Measurements from ENCODE around the gene HRH2.
"Not testable (repeated sequence)": the region's sequence is repeated elsewhere in the genome, so short reads cannot be mapped to it uniquely, and the experiment has no call there.

HRH2 gene

DNA sequence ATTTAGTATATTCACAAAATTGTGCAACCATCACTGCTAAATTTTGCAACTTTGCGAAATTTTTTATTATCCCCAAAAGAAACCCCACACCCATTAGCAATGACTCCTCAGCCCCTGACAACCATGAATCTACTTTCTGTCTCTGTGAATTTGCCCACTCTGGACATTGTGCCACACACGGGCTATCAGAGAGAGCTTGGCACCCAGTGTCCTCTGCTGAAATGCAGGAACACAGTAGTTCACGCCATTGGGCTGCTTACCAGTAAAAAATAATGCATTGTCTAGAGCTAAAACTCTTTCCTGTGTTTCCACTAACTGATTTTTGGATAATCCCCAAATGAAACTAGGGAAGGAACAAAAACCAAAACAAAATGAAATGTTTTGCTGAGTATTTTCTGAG lies 60.0 kb downstream of the HRH2 start:
- DNase-seq: no peak

DNA sequence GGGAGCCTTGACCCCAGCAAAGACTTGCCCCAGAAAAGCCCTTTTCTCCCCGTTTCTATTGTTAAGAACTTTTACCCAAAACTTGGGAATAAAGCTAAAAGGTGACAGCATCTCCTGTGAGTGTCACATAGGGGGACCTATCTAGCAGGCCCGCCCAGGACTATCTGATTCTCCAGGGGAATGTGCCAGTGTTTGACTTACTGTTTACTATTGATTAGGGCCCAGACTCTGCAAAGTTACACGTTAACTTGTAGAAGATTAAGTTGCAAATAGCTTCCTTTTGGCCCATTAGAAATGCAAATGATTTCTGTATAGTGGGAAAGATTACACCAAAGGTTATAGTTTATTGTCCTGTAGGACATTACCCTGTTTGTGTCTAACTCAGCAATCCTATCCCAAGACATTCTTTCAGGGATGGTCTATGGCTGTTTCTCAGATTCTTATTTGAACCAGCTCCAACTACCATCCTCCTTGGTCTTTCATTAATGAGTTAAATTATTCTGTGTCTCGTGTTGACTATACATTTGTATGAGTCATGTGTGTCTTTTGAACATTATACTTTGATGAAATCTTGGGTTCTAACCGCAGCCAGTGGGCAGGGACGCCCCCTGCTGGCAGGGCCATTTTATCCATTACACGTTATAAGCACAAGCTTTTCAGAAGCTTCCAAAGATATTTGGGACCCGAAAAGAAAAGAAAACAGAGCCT lies 60.7 kb downstream of the HRH2 start:
- DNase-seq: peak in 1 of 2 experiments; percentile 52

DNA sequence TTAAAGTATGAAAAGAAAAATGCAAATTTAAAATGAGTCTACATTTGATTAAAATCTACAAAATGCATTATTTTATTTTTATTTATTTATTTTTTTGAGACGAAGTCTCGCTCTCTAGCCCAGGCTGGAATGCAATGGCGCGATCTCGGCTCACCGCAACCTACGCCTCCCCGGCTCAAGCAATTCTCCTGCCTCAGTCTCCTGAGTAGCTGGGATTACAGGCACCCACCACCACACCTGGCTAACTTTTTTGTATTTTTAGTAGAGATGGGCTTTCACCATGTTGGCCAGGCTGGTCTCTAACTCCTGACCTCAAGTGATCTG lies 61.2 kb downstream of the HRH2 start:
- DNase-seq: not testable (repeated sequence)

DNA sequence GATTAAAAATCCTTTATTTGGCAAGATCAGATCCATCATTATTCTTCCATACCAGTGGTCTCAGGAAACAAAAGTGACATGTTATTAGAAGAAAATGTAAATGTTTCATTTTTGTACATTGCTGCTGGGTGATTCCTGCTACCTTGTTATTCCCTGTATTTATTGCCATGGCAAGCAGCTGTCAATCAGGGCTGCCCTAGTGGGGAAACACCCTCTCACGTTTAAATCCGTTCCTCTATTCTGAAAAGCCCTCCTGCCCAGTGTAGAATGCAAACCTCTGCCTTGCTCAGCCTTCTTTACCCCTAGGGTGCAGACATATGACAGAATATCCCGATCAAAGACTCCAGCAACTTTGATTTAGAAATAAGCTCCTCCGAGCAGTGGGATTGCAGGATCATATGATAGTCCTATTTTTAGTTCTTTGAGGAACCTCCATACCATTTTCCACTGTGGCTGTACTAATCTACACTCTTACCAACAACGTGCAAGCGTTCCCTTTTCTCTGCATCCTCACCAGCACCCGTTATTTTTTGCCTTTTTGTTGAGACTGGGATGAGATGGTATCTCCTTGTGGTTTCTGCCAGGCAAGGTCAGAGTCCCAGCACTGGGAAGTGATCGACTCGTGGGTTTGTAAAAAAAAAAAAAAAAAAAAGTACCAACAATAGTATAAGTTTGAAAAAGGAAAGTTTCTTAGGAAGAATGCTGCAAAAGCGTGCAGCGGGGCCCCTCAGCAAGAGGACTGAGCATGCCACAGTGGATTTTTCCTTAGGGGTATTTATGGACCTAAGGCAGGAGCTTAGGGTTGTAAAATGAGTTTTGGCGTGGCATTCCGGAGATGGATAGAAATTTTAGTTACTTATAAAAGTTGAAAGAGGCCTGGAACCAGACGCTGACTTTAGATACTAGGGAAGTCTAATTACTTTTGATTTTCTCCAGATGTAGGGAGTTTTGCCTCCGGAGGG lies 66.7 kb downstream of the HRH2 start:
- DNase-seq: no peak

DNA sequence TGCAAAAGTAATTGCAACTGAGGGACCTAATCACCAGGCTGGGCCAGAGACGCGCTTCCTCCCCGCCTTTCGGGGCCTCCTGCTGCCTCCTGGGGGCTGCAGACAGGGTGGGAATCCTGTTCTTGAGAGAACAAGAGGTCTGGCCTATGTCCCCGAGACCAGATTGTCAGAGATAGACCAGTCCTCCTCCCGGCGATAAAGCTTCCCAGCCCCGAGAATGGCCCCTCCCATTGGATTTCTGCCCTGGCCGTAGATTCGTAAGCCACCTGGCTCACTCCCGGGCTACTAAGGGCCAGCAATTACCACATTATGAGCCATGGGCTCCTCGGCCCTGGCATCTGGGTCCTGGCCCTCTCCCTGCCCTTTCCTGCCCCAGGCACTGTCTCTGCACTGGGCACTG lies 70.4 kb downstream of the HRH2 start:
- no peak for DNase-seq

DNA sequence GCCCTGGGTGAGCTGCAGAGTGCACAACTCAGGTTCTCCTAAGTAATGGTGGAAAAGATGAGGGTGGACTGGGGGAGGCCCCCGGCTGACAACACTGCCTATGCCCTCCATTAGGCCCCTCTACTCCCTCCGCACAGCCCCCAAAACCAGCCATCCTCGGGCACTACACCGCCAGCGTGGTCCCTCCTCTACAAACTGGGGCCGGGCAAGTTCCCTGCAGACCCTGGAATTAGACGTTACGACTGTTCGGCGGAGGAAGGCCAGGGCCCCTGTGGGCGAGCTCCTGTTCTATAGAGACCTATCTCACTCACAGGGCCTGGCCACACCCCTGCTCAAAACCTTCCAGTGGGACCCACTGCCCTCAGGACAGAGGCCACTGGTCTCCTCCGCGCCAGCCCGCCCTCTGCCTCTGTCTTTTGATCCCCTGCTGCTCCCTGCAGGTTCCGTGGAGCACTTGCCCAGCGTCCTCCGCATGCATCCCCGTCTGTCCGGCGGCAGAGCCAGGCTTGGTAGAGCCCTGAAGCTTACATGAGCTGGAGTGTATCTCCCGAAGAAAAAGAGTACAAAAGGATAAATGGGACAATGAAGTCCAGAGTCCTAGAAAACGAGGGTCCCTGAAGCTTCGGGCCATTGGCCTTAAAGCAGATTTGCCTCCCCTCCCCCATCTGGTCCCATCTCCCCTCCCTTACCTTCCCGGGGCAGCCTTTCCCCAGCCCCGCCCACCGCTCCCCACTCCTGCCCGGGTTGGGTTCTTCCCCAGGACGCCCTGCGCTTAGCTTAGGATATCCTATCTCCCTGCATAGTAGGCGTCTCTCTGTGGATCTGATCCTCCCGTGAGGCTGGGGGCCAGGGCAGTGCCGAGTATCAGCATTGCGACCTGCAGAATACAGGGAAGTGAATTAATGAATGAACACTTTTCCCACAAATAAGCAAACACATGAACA lies 71.3 kb downstream of the HRH2 start:
- DNase-seq: peak; percentile 11 to 67

DNA sequence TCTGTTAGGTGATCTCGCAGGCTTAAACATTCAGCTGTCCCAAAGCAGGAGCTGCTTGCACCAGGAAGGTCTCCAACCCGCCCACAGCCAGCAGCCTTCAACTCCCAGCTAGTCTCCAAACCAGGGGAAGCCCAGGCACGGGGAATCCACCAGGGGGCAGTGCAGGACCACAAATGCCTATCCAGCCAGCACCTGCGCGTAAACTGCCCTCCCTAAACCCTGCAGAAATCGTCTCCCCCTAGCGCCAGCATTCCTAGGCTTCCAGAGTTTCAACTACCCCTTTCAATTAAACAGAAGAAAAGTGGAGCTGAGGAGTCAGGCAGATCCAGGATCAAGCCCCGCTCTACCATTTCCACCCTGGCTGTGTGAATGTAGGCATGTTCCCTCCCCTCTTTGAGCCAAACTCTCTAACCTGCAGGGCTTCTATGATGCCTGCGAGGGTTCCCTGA lies 72.0 kb downstream of the HRH2 start:
- DNase-seq: peak; percentile 76 to 91

DNA sequence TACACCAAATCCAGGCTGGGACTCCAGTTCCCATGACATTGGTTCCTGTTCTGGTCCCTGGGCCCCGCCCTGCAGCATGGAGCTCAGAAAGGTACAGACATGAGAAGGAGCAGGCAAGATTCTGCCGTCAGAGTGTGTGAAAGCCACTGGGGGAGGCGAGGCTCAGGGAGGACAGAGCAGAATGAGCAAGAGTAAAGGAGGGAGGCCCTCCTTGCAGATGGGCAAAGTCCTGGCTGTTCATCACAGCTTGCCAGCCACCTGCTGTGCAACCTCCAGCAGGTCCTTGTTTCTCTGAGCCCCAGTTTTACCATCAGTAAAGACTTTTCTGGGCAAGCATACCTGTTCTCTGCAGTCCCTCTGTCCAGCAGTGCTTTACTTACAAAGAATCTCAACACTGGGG lies 73.3 kb downstream of the HRH2 start:
- no peak for DNase-seq

DNA sequence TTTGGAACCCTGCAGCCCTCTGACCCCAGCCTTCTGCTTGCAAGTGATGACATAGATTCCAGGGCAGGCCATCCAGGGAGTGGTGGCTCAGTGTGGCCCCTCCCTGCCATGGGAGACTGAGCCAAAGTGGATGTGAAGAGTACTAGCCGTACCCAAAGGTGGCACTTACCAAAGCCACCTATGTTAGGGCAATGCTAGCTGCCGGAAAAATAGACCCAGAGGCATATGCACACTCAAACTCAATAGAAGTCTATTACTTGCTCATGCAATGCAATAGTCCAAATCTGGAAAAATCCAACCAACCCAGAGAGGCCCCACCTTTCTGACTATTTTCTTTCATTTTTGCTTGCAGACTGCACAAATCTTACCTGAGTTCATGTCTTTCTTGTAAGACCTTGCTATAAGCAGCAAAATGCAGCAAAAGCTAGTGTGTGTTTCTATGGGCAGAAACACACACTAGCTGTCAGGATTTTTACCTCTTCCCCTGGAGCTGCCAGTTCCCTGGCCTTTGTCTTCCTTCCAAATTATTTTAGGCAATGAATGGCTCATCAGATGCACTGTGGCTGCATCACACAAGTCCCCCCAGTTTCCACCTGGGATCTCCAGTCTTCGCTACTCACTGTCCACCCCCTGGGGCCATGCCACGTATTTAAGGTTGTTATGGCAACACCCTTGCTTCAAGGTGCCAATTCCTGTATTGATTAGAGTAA lies 74.0 kb downstream of the HRH2 start:
- no peak for DNase-seq

DNA sequence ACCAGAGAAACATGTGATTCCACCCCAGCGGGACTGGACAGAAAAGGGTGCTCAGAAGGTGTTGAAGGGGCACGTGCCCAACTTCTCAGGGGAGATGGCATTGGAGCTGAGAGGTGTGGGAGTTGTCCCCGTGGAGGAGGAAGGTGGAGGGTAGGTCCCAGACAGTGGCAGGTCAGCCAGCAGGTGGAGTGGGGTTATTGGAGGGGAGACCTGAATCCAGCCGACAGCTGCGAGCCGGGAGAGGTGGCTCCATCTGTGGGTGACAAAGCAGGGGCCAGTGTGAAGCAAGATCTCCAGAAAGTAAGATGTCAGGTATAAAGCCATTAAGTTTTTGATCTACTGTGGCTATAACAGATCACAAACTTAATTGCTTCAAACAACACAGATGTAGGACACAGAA lies 75.1 kb downstream of the HRH2 start:
- no peak for DNase-seq

DNA sequence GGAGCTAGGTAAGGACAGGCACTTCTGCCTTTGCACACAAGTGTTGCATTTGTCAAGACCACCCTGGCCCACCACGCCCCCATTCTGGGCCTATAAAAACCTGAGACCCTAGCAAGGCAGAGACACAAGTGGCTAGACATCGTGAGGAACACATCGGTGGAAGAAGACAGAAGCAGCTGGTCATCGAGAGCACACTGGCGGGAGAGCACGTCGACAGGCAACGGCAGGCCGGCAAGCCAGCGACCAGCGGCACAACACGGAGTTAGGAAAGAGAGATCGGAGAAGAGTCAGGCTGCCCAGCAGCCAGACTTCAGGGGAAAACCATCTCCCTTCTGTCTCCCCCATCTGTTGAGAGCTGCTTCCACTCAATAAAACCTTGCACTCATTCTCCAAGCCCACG lies 76.1 kb downstream of the HRH2 start:
- no peak for DNase-seq

DNA sequence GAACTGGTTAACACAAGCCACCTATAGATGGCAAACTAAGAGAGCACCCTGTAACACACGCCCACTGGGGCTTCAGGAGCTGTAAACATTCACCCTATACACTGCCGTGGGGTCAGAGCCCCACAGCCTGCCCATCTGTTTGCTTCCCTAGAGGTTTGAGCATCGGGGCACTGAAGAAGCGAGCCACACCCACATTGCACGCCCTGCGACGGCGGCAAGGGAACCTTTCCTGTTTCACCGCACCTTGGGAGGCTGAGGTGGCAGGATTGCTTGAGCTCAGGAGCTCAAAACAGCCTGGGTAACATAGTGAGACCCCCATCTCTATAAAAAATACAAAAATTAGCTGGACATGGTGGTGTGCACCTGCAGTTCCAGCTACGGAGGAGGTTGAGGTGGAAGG lies 76.6 kb downstream of the HRH2 start:
- DNase-seq: no peak

DNA sequence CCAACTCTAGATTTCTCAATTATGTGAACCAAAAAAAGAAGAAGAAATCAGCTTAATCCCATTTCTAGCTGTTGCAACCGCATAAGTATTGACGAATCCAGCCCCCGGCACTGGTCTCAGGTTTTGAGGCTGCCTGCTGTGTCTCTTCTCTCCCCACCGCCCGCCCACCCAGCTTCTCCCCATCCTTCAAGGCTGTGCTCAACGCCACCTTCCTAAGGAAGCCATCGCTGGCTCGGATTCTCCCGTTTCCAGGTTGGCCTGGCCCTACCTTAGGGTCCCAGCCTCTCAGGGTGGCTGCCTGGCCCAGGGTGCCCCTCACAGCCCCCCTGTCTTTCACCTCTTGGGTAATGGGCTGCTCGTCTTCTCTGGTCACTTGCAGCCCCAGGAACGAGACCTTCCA lies 77.8 kb downstream of the HRH2 start:
- DNase-seq: no peak

DNA sequence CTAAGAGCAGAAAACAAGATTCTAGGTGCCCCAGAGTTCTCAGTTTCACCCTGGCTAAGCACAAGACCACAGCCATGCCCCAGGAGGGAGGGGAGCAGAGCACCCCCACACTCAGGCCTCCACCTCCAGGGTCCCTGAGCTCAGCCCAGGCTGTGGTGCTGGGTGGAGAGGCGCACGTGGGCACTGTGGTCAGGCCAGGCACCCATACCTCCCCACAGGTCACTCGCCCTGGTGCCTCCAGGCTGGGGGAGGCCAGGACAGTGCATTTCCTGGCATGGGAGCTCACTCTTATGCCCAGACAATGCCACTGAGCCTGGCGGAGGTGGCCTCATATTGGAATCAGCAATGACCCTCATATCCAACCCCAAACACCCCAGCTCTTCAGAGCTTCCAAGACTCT lies 78.8 kb downstream of the HRH2 start:
- no peak for DNase-seq

DNA sequence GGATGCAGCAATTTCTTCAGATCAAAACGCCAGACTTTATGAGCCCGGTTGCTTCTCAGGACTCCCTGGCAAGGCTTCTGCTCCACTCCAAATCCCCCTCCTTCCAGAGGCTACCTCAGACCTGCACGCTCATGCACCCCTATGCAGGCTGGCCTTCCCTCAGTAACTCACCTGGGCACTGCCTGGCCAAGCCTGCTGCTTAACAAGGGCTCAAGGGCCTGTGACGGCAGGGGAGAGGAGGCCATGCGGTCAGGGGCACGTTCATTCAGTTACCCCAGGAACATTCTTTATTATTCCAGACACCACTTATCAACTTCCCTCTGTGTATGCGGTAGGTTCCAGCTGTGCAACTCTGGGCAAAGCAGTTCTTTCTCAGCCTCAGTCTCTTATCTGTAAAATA lies 79.6 kb downstream of the HRH2 start:
- DNase-seq: no peak

DNA sequence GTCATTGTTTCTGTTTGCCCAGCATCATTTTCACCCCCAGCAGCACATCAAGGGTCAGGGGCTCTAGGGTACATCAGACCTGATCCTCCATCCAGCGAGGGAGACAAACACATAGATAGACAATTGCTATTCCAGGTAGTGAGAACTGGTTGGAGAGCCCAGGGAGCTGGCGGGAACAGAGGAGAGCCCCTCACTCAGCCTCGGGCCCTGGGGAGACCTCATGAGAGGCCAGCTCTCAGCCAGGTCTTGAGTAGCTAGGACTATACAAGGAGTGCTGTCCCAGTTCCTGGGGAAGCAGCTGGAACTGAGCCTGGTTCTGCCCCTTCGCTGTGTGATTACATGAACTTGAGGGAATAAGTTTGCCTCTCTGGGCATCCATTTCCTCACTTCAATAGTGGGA lies 80.3 kb downstream of the HRH2 start:
- DNase-seq: no peak

DNA sequence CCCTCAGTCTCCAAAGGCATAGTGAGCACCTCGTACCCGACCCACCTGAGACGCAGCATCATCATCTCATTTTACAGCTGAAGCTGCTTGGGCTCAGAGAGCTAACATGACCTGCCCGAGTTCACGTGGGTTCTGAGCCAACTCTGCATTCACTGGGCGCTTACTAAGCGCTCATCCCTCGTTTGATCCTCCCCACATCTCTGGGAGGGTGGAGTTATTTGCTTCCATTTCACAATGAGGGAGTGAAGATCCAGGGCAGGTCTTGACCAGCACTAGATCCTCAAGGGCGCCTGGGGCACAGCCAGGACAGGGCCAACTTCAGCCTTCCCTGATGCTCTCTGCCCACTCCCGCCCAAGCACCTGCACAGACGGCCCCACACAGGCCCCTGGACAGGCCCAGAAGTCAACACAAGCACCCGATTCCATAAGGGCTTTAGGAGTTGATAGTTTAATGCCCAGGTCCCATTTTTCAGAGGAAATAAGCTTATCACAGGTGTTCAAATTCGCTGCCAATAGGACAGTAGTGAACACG lies 80.8 kb downstream of the HRH2 start:
- DNase-seq: no peak

DNA sequence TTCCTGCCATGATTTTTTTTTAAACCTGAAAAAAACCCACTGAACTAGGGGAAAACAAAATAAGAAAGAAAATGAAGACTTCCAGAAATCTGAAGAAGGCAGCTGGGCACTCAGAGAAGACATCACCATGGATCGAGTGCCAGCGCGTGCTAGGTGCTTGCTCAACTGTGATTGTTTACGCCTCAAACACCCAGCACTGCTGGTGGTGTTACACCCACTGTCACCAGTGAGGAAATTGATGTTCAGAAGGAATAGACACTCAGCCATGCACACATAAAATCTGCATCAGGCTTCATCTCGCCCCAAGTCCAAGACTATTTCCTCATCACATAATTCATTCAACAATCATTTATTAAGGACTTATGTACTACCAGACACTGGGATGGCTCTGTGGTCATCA lies 82.1 kb downstream of the HRH2 start:
- DNase-seq: no peak

DNA sequence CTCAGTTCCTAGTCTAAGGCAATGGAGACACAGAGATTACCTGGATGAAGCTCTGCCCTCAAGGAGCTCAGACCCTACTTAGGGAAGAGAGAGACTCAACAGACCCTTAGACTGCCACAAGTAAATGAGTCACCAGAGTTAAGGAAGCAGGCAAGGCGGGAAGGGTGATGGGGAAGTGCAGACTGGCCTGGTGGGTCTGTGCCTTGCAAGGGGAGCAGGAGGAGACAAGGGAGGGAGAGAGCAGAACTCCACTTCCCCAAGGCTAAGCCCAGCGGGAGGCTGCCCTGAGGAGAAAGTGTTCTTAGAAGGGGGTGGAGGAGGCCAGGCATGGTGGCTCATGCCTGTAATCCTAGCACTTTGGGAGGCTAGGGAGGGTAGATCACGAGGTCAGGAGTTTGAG lies 83.7 kb downstream of the HRH2 start:
- DNase-seq: no peak

DNA sequence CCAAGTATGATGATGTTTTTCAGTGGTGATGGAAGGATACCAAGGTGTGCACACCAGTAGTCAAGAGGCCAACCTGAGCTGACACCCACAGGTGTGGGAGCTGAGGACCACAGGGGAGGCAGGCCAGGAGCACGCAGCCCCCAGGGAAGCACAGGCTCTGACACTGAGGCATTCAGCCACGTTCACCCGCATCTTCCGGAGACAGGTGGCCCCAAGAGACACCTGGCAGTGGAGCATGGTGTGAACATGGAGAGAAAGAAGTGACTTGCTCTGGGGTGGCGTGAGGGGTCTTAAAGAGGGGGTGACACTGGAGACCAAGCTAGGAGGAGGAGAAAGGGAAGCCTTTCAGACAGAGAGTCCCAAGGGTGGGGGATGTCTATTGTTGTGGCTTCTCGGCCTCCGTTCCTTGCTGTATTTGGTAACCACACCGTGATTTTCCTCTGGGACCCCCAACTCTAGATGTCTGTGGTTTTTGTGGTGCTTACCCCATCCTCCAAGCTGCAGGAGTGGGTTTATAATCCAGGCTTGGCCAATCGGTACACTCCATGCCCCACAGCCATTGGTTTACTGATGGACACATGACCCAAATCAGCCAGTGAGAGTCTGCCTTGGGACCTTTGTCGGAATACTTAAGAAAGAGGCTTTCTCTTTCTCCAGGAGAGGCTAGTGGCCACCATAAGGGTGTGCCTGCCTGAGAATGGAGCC lies 84.6 kb downstream of the HRH2 start:
- DNase-seq: no peak

DNA sequence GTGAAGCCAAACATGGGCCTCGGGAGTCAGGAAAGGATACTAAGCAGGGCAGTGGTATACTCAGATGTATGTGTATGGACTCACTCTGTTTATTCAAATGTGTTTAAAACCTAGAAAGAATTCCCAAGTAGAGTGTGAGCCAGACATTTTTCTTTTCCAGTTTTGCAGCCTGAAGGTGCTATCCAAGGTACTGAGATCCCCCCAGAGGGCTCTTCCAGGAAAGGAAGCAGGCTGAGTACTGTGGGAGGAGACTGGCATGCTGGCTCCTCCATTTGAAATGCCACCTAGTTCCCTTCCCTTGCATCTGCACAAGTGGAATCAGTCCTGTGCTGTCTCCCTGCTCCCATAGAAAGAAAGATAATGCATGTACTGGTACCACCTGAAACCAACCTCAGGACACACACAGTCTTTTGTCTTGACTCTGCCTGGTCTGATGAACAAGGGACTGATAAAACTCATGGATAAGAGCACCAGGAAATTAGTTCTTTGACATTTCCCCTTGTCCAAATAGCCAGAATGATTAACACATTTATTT lies 85.9 kb downstream of the HRH2 start:
- DNase-seq: no peak
